Adrenal gland (tissue), 5 donors: Measurements from ENCODE around the gene KIAA1549.

Experiments
- POLR2A ChIP-seq, 2 donors: fragments of 450-650 bp; IDR thresholded peaks; one replicate each; pipeline ENCODE4 v1.6.1; 2017; ENCODE audit warnings: antibody characterized with exemption in 2 of 2, mild to moderate bottlenecking in 2 of 2, moderate library complexity in 1 of 2
- TF ChIP-seq, protein P1 (sequence below), 6 experiments: fragments of 450-650 bp in 4 of 6; fragments of 200-600 bp in 2 of 6; sonication (generic) in 1 of 6; IDR thresholded peaks; 1 replicate in 5 of 6; 2 replicates in 1 of 6; pipeline versions ENCODE4 v1.5.1 to v1.8.0; 2016 to 2021; ENCODE audit warnings: antibody characterized with exemption in 6 of 6, mild to moderate bottlenecking in 2 of 6, moderate library complexity in 1 of 6
- donor health status: DM: no; HTN: no; CAD: no.

DNA sequence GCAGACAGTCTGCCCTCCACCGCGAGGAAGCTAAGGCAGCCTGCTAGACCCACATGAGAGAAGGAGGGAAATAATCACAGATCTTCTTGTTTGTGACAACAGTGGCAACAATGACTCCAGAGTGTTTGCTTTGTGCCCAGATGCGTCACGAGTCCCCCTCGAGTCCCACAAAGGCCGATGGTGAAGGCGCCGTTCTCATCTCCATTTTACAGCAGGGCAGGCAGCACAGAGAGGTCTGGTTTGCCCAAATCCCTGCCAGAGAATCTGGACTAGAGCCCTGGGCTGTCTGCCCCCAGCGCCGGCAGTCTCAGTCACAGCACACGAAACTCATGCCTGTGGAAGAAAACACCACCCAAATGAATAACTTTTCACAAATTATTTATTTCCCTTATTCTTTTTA lies 38.1 kb downstream of the KIAA1549 start:
- TF ChIP-seq POLR2A (IDR thresholded peaks at IDR 0.05): no peak
- TF ChIP-seq, protein P1, sequence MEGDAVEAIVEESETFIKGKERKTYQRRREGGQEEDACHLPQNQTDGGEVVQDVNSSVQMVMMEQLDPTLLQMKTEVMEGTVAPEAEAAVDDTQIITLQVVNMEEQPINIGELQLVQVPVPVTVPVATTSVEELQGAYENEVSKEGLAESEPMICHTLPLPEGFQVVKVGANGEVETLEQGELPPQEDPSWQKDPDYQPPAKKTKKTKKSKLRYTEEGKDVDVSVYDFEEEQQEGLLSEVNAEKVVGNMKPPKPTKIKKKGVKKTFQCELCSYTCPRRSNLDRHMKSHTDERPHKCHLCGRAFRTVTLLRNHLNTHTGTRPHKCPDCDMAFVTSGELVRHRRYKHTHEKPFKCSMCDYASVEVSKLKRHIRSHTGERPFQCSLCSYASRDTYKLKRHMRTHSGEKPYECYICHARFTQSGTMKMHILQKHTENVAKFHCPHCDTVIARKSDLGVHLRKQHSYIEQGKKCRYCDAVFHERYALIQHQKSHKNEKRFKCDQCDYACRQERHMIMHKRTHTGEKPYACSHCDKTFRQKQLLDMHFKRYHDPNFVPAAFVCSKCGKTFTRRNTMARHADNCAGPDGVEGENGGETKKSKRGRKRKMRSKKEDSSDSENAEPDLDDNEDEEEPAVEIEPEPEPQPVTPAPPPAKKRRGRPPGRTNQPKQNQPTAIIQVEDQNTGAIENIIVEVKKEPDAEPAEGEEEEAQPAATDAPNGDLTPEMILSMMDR (IDR thresholded peaks at IDR 0.05): no peak
